ENCODE results near the gene PCIF1.

The PCIF1 gene

GRCh38 chr20:45997187-45997586 is 62.7 kb downstream of the PCIF1 start:
- DNase-seq, result no peak
